ENCODE results near the gene MEX3B.

DNA sequence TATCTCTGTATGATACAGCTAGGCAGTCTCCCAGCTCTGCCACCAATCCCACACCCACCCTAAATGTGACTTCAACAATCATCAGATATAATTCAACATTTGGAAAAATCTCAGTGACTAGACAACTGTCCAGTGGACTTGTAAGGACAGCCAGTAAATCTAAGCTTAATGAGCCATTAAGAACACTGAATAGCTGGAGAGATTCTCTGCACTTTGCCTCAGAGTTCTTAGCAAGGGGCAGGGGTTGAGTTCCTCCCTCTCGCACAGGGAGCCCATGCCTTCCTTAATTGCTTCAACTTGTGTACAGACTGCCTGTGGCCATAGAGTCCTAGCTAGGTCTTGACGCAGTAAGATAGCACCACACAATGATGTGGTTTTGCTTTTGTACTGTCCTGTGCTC lies 15.6 kb downstream of the MEX3B start:
- TF ChIP-seq, protein P1, sequence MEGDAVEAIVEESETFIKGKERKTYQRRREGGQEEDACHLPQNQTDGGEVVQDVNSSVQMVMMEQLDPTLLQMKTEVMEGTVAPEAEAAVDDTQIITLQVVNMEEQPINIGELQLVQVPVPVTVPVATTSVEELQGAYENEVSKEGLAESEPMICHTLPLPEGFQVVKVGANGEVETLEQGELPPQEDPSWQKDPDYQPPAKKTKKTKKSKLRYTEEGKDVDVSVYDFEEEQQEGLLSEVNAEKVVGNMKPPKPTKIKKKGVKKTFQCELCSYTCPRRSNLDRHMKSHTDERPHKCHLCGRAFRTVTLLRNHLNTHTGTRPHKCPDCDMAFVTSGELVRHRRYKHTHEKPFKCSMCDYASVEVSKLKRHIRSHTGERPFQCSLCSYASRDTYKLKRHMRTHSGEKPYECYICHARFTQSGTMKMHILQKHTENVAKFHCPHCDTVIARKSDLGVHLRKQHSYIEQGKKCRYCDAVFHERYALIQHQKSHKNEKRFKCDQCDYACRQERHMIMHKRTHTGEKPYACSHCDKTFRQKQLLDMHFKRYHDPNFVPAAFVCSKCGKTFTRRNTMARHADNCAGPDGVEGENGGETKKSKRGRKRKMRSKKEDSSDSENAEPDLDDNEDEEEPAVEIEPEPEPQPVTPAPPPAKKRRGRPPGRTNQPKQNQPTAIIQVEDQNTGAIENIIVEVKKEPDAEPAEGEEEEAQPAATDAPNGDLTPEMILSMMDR (IDR thresholded peaks at IDR 0.05), result no peak
- no peak for TF ChIP-seq EP300 (IDR thresholded peaks at IDR 0.05)

Measured in gastroesophageal sphincter (tissue), 3 donors.